SU-DHL-6 (cell line): ENCODE data around the gene MTFMT.

ENCODE experiments used
- EZH2phosphoT487 ChIP-seq: fragments of 200-600 bp; sonication (generic), shearing (Covaris generic); conservative IDR thresholded peaks from 2 replicates; pipeline ENCODE4 v1.6.1; 2018; ENCODE audit warnings: mild to moderate bottlenecking, antibody characterized with exemption, low read length, moderate library complexity, mixed read lengths
- TF ChIP-seq, protein P1 (sequence below): fragments of 200-600 bp; sonication (generic); IDR thresholded peaks from one replicate; pipeline ENCODE4 v1.5.1; 2017; ENCODE audit warnings: antibody characterized with exemption, mild to moderate bottlenecking, low read length, moderate library complexity; ENCODE audit not compliant: insufficient read depth, poor library complexity, severe bottlenecking

DNA sequence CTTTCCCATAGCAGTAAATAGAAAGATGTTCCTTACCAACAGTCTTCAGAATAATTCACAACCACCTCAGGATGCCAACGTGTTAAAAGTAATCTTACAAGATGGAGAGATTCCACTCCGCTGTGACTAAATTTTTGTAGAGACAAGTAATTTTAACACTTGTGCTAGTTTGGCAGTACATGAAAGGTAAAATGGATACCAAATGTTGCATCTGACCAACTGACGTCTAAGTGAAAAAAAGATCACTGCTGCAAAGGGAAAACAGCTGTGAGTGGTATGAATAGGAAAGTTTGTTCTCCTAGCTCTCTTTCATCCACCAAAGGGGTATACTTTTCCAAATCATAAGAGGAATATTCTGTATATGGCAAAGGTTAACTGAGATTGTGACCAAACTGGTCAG is 42.3 kb downstream of the MTFMT start:
- no peak for TF ChIP-seq EZH2phosphoT487
- TF ChIP-seq, protein P1, sequence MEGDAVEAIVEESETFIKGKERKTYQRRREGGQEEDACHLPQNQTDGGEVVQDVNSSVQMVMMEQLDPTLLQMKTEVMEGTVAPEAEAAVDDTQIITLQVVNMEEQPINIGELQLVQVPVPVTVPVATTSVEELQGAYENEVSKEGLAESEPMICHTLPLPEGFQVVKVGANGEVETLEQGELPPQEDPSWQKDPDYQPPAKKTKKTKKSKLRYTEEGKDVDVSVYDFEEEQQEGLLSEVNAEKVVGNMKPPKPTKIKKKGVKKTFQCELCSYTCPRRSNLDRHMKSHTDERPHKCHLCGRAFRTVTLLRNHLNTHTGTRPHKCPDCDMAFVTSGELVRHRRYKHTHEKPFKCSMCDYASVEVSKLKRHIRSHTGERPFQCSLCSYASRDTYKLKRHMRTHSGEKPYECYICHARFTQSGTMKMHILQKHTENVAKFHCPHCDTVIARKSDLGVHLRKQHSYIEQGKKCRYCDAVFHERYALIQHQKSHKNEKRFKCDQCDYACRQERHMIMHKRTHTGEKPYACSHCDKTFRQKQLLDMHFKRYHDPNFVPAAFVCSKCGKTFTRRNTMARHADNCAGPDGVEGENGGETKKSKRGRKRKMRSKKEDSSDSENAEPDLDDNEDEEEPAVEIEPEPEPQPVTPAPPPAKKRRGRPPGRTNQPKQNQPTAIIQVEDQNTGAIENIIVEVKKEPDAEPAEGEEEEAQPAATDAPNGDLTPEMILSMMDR, result no peak
